CMK (cell line): Measurements from ENCODE around the gene NKAPL.
A peak's percentile ranks its signal among the peaks of the same experiment; 100 is the strongest.

Experiments
- DNase-seq: peaks from one replicate; pipeline ENCODE4 v3.0.0-alpha.2; 2010; ENCODE audit warnings: low read depth

Gene NKAPL

DNA sequence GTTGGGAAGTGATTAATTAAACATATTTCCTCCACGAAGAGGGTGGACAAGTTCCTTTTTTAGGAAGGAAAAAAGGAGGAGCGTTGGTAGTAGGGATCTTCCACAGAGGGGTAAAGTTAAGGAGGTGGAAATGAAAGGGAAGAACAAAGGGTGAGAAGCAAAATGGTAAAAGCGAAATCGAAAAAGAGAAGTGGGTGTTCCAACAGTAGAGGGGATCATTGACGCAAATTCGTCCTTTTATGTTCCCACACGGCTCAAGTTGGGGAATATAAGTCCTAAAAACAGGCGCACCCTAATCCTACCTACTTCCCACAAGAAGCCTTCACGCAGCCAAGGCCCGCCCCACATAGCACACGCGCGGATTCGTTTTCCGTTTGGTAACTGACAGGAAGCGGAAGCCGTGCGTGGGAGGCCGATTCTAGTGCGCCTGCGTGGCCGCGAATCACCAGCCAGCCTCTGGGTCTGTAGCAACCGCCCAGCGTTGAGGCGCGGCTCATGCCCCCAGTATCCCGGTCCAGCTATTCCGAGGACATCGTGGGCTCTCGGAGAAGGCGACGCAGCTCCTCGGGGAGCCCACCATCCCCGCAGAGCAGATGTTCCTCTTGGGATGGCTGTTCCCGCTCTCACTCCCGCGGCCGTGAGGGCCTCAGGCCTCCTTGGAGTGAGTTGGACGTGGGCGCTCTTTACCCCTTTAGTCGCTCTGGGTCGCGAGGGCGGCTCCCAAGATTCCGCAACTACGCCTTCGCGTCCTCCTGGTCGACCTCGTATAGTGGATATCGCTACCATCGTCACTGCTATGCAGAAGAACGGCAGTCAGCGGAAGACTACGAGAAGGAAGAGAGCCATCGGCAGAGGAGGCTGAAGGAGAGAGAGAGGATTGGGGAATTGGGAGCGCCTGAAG, at the start of gene NKAPL:
Gene NKAPL, plus strand, starts transcription at position 421 of the 901 bp plus-strand sequence. Its CDS starts 75 bp downstream, at position 496.
- DNase-seq: no peak

DNA sequence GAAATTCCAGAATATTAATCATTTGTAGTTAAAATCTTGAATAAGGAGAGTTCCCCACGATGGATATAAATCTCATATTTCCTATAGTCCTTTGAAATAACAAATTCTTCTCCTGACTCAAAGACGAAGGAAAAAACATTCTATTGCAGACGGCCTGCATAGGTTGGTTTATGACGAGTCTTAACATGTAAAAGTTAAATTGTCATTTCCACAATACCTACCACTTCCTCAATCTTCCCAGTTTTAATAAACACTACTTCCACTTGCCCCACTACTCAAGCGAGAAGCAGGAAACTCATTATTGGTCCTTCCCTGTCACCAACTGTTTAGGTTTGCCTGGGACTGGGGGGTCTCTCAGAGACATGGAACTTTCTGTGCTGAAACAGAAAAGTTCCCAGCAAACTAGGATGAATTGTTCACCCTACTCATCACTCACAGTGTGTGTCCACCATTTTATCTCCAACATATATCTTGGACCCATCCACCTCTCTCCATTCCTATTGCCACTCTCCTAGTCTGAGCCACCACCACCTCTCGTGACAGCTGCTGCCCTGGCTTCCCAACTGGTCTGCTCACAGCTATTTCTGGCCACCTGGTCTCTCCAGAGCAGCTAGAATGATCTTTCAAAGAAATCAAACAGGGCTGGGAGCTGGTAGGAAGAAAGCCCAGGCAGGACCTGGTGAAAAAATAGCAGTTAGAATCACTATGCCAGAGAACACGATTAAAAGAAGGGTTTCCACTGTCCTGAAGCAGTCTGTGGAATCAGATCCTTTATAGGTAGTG, 49.2 kb upstream of the NKAPL start:
- no peak for DNase-seq

DNA sequence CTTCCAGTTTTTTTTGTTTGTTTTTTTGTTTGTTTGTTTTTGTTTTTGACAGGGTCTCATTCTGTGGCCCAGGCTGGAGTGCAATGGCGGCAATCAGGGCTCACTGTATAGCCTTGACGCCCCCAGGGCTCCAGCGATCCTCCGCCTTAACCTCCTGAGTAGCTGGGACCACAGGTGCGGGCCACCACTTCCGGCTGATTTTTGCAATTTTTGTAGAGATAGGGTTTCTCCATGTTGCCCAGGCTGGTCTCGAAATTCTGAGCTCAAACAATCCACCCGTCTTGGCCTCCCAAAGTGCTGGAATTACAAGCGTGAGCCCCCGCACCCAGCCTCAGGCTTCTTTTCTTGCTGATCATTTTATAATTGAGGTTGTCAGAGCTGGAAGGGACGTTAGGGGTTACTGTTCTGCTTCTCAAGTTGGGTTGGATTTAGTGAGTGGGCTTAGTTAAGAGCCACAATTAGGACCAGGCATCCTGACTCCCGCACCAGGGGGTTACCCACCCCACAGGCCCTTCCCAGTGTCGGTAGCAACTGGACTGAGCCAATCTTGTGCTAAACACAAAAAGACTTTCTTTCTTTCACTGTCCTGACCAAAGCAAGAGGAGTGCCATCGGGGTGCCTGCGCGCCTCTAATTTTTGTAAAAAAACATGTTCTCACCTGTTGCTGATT, 47.1 kb upstream of the NKAPL start:
- no peak for DNase-seq

DNA sequence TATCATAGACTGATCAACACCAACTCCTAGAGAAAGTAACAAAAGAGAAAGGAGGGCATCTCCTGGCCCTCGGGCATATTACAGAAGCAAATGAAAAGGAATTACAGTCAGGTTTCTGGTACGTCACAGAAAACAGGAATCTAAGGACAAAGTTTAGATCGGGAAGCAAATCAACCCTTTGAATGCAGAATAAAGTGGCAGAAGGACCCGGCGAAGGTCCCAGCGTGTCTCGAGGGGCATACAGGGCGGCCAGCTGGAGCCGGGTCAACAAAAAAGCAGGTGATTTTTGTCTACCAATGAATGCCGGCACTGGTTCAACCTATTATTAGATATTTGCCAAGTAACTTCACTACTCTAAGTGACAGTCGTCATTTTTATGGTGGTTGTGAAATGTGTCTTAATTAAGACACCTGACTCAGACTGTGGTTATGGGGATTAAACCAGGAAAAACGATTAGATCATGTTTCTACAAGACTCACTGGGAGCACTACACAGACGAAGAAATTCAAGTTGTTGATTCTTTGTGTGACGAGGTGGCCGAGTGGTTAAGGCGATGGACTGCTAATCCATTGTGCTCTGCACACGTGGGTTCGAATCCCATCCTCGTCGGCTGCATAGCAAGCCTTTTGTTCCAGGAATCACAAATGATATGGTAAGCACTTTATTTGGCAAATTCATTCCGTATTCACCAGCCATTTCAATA, 46.4 kb upstream of the NKAPL start:
- DNase-seq: no peak

DNA sequence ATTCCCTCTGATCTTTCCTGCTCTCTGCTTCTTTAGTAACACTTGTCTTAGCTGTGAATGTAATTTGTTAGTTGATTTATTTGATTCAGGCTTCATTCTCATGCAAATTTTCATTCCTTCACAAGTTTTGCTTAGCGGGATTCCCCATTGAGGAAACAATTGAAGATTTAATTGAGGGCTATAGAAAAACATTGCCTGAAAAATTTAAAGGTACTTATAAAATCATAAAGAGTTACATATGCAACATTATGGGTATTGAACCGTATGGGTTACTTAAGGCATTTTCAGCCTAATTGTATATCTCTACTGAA, 45.9 kb upstream of the NKAPL start:
- no peak for DNase-seq

DNA sequence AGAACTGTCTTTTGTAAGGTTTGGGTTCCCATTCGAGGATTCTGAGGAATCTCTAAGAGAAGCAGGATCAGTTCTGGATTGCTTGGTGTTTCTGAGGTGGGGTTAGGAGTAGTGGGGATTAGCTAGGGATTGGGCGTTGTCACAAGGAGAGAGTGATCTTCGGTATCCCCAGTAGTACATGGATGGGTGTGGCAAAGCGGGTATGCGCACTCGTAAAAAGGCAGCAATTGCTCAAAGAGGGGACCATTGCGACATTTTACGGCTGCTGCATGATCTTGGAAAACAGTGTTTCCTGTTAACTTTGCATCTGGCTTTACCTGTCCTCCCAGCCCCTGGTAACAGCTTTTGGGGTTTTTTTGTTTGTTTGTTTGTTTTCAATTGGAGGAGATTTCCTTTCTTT, 43.7 kb upstream of the NKAPL start:
- DNase-seq: no peak

DNA sequence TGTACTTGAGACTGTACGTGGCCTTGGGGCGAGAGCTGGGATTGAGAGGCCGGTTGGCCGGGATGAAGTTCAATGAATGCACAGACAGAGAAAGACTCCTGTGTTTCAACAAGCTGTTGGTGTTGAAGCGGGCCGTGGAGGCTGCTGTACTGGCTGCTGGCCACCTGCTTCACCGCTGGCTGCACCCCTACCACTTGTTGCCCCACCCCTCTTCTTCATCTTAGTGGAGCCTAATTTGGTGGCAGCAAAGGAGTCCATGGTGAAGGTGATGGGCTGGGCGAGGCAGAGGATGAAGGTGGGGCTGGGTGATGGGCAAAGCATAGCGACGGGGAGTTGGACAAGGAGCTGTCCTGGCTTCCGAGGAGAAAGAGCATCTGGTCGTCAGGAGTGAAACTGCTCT, 41.2 kb upstream of the NKAPL start:
- DNase-seq: no peak

DNA sequence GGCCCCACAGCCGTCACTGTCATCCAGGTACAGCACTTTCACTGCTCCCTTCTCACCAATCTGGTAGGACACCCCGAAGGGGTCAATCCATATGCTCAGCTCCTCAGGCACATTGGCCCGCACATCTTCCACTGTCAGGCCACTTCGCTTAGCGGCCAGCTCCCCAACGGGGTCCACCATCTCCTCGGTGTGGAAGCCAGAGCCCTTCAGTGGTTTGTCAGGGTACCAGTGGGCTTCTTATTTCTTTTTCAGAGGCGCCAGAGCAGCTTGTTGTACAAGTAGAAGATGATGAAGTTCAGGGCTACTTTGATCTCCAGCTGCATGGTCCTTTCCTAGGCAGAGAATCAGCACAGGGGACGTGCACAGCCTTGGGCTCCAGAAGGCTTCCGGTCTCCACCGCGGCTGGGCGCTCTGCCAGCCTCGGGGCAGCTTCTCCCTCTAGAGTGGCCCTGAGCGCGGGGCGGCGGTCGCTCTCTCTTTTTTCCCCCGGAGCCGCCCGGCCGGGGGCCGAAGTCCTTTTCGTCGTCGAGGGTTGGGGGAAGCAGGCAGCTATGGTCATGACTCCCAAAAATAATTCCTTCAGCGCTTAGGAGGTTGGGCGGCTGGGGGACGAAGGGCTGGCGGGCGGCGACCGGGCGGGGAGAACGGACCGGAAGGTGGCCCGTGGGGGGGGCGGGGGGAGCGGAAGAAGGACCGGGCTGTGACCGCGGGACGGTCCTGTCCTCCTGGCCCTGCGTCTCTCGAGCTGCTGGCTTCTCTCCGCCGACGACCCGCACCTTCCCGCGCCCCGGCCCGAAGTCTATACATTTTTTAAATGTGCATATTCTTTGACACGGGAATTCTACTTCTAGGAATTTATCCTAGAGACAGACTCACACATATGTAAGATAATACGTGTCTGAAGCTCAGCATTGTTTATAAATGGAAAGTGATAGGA, 40.5 kb upstream of the NKAPL start:
- peak; percentile 54 for DNase-seq

DNA sequence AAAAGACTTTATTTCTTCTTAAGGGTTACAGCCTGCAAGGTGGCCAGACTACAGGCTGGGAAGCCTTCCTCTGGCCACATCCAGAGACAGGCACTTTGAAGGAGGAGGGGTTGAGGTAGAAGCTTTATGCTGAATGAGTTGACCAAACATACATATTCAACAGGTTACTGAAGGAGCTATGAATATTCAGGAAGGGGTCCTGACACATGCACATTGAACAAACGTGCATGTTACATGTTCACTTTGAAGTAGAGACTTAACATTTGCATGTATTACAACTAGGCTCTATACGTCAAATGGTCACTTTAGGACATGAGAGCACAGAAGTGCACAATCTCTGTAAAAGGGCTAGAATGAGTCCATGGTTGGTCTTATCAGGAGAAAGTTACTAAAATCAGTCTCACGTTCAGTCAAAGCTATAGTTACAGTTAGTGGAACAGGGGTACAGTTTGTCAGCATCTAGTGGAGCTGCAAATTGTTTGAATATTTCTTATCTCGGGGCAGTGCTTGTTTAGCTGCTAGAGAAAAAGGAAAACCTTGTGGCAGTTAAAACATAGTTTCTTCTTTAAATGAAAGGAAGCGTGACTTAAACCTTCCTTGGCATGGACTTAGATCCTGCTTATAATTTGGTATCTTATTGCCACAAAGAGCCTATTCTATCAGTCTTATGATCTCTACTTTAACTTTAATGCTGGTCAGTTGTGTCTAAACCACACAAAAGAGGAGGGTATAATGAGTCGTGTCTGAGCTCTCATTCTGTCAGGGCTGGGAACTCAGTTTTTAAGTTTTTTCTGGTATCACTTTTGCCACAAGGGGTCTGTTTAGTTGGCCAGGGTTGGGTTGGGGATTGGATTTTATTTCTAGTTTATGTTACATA, 38.6 kb upstream of the NKAPL start:
- no peak for DNase-seq

DNA sequence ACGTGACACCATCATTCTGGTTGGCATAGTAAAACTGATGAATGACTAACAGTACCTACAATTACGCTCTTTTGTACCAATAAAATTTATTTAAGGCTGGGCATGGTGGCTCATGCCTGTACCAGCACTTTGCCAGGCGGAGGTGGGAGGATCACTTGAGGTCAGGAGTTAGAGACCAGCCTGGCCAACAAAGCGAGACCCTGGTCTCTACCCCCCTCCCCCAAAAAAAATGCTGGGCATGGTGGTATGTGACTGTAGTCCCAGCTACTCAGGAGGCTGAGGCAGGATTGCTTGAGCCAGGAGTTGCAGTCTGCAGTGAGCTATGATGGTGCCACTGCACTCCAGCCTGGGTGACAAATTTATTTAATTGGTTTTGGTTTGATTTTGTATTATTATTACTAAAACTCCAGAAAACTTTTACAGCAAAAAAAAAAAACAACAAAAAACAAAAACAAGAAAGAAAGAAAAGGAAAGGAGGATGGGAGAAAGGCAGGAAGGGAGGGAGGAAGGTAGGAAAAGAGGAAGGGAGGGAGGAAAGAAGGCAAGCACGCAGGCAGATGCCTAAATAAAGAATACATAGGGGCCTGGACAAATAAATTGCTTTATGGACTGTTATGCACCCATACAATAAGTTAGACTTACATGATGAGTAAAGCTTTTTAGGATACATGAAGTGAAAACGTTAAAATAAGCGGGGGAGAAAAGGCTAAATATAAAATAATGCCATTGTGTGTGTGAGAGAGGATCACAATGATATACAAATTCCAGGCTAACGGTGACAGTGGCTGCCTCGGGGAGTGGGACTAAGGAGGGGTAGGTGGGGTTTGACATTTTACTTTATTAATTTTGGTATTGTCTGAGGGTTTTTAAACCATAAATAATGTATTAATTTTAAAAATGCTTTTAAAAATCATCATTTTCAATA, 34.7 kb upstream of the NKAPL start:
- no peak for DNase-seq

DNA sequence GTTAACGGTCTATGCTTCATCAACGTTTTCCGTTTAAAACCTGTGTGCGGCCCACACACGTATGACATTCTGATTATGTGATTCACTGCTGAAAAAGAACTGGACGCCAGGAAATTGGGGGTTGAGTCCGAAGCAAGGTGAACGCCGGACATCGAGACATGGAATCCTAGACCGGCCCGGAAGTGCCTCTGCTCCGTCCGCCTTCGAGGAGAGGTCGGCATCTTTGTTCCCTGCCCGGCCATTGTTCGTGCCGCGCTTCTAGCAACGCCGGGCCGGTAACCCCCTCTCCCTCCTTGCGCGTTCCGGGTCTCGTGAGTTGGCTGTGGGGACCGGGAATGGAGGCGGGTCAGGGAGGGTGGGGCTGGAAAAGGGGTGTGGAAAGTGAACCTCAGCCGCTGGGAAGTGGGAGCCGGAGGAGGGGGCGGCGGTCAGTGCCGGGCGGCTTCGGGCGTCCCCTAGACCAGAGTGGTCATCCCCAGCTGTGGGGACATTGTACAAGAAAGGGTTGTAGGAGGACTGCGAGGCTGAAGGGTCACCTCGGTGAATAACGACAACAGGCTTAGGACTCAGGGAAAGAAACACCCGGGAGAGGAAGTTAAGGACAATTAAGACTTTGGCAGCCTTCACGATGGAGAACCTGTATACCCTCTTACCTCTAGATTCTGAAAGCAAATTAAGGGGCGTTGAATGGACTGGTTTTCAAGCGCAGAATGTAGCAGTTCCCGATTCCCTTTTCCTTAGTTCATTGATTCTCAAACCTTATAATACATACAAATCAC, 33.9 kb upstream of the NKAPL start, which contains the start of gene ZSCAN9:
Gene ZSCAN9, plus strand, starts transcription at position 220 of the 779 bp plus-strand sequence. CDS start 1,810 bp downstream, outside the sequence.
- peak; percentile 76 for DNase-seq

DNA sequence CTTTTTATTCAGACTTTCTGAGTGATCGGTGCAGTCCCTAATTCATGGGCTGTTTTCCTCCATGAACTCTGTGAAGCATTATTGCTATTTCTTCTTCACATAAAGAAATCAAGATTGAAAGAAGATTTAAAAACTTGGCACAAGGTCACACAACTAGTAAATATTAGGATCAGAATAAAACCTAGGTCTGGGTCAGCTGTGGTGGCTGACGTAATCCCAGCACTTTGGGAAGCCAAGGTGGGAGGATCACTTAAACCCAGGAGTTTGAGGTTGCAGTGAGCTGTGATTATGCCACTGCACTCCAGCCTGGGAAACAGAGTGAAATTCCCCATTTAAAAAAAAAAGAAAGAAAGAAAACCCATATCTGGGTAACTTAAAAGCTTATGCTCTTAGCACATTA, 32.6 kb upstream of the NKAPL start:
- DNase-seq: no peak

DNA sequence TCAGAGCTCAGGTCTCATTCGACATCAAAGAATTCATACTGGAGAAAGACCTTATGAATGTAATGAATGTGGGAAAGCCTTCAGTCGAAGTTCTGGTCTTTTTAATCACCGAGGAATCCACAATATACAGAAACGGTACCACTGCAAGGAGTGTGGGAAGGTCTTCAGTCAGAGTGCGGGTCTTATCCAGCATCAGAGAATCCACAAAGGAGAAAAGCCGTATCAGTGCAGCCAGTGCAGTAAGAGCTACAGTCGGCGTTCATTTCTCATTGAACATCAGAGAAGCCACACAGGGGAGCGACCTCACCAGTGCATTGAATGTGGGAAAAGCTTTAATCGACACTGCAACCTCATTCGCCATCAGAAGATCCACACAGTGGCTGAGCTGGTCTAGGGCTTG, 26.3 kb upstream of the NKAPL start:
- DNase-seq: no peak

DNA sequence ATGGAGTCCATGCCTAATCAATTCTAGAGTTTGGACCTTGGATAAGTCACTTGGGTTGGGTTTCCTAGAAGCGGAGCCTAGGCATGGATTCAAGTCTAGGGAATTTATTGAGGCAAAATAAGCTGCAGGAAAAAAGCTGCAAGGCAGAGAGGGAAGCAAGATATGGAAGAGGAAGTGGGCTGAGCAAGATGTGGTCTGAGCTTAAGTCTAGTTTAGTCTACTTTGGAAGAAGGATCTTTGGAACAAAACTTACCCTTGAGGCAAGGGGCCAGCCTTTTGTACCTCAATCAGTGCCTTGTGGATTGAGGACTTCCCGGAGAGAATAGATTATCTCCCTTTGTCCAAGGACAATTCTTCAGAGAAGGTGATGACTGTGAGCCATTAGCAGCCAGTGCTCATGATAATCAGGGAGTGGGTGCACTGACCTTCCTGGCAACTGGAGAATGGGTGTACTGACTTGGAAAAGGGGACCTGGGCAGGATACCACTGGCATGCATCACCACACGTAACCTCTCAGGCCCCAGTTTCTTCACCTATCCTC, 23.1 kb upstream of the NKAPL start:
- no peak for DNase-seq

DNA sequence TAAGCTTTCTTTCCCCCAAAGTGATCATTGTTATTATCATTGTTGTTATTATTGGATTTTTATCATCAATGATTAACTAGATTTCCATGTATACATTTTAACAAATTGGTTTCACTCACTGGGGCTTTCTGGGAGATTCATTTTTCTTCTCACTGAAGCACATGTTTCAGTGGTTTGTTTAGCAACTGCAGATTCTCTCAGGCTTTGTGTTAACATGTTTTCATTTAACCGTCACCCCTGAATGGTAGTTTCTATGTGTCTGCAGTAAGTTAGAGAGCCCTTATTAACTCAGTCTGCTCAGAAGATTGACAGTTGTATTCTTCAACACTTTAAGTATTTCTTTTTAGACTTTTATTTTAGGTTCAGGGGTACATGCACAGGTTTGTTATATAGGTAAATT, 19.5 kb upstream of the NKAPL start:
- no peak for DNase-seq

DNA sequence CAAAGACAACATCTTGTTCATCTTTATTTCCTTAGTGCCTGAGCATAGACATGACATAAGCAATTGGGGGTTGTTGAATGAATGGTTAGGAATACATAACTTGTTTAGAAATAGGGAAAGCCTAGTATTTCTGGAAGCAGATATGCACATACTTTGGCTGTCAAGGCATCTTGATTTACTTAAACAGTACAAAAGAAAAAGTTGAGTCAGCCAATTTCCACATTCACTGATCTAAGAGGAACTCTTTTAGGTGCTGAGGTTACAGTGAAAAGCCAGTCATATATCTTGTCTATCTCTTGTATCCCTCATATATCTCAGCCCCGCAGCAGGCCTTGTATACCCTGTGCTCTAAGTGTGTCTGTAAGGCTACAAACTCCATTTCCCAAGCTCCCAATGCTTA, 18.6 kb upstream of the NKAPL start:
- no peak for DNase-seq

DNA sequence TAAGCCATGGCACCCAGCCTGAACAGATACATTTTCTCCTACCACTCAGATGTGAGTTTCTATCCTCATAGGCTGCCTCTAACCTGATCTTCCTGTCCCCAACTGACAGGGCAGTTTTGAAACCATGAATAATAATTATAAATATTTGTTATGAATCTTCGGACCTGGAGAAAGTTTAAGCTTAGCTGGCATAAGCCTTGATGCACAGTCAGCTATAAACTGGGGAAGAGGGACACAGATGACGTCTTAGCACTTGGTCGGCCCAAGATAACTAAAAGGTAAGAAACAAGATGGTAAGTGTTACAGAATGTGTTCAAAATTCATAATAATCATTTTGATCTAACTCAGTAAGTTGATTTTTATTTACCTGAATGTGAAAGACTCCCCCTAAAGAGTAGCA, 15.2 kb upstream of the NKAPL start:
- no peak for DNase-seq
